Brain microvascular endothelial cell (primary cell): Measurements from ENCODE around the gene WASF2.
"Not testable (repeated sequence)": the region's sequence is repeated elsewhere in the genome, so short reads cannot be mapped to it uniquely, and the experiment has no call there.

Experiments used
- DNase-seq: peaks from one replicate; pipeline ENCODE4 v3.0.0-alpha.2; 2020
- H3K27ac ChIP-seq: fragments of 250-450 bp; sonication (Bioruptor Pico); 2 replicates; pipeline ENCODE4 v1.5.1; 2020; ENCODE audit warnings: mild to moderate bottlenecking, moderate library complexity
- H3K27me3 ChIP-seq: fragments of 250-450 bp; sonication (Bioruptor Pico); replicated peaks from 2 replicates; pipeline ENCODE4 v1.5.1; 2020; ENCODE audit warnings: mild to moderate bottlenecking
- H3K36me3 ChIP-seq: fragments of 250-450 bp; sonication (Bioruptor Pico); replicated peaks from 2 replicates; pipeline ENCODE4 v1.5.1; 2020; ENCODE audit warnings: mild to moderate bottlenecking
- H3K4me3 ChIP-seq: 2 replicates; pipeline ENCODE4 v1.5.1; 2011; ENCODE audit warnings: low read depth, mild to moderate bottlenecking, control low read depth, low read length, moderate library complexity
- CTCF ChIP-seq: IDR thresholded peaks from 2 replicates; pipeline ENCODE4 v1.5.1; 2011; ENCODE audit warnings: low read depth, mild to moderate bottlenecking, moderate library complexity, low read length, control low read depth, inconsistent platforms; ENCODE audit errors: missing control alignments
- in situ Hi-C: cut with HindIII; loops from 2 replicates; pipeline ENCODE4 v1.10.0; 2017; ENCODE audit warnings: low sequenced_read_pairs, low pct_ligation_motif_present

Gene WASF2

GRCh38 chr1:27483659-27484058 is 6.3 kb downstream of the WASF2 start:
- DNase-seq: no peak
- in situ Hi-C loops: no loop called here
- no peaks in the 10 kb centered on the region for H3K36me3 ChIP-seq
- no peak for TF ChIP-seq CTCF
- H3K4me3 ChIP-seq: no peak overlapping the region
- H3K27me3 ChIP-seq: no peaks in the 10 kb centered on the region
- H3K27ac ChIP-seq: no peak overlapping the region

- H3K27me3 ChIP-seq: no peaks in the 10 kb centered on the region
- H3K4me3 ChIP-seq: no peak overlapping the region
- DNase-seq: no peak
- TF ChIP-seq CTCF: no peak
- no peak overlapping the region for H3K27ac ChIP-seq
- in situ Hi-C loops: no loop called here
- H3K36me3 ChIP-seq: no peaks in the 10 kb centered on the region
Measured at GRCh38 chr1:27481994-27482620, 7.9 kb downstream of the WASF2 start.

- H3K4me3 ChIP-seq: no peak overlapping the region
- TF ChIP-seq CTCF: no peak
- H3K27ac ChIP-seq: no peak overlapping the region
- H3K36me3 ChIP-seq: no peaks in the 10 kb centered on the region
- no peaks in the 10 kb centered on the region for H3K27me3 ChIP-seq
- in situ Hi-C loops: no loop called here
- DNase-seq: no peak
Measured at GRCh38 chr1:27478098-27478497, 11.9 kb downstream of the WASF2 start.

DNA sequence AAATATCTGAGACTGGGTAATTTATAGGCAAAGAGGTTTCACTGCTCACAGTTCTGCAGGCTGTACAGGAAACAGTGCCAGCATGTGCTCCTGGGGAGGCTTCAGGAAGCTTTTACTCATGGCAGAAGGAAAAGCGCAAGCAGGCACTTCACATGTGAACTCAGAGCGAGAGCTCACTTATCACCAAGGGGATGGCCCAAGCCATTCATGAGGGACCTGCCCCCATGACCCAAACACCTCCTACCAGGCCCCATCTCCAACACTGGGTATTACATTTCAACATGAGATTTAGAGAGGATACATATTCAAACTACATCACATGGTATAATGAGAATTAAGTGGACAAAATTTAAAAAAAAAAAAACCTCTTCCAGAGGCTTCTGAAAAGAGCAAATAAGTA is 13.7 kb downstream of the WASF2 start:
- no peak for TF ChIP-seq CTCF
- in situ Hi-C loops: no loop called here
- no peak for DNase-seq
- H3K36me3 ChIP-seq: no peaks in the 10 kb centered on the region
- H3K27ac ChIP-seq: no peak overlapping the region
- H3K27me3 ChIP-seq: no peaks in the 10 kb centered on the region
- H3K4me3 ChIP-seq: no peak overlapping the region

- Histone ChIP-seq H3K36me3 (no peaks in the 10 kb centered on the region), H3K4me3 (no peak overlapping the region), H3K27ac (no peak overlapping the region), H3K27me3 (no peaks in the 10 kb centered on the region)
- in situ Hi-C loops: no loop called here
- no peak for DNase-seq
- no peak for TF ChIP-seq CTCF
Measured at GRCh38 chr1:27475720-27476119, 14.2 kb downstream of the WASF2 start.

- H3K27ac ChIP-seq: no peak overlapping the region
- DNase-seq: no peak
Measured at GRCh38 chr1:27473755-27474154, 16.2 kb downstream of the WASF2 start.

DNA sequence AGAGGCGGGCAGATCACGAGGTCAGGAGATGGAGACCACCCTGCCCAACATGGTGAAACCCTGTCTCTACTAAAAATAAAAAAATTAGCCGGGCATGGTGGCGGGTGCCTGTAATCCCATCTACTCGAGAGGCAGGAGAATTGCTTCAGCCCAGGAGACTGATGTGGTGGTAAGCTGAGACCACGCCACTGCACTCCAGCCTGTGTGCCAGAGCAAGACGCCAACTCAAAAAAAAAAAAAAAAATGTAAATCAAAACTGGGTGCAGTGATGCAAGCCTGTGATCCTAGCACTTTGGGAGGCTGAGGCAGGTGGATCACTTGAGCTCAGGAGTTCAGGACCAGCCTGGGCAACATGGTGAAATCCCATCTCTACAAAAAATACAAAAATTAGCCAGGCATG is 17.9 kb downstream of the WASF2 start:
- in situ Hi-C loops, H3K27me3 ChIP-seq, H3K36me3 ChIP-seq, H3K4me3 ChIP-seq, DNase-seq, H3K27ac ChIP-seq: not testable (repeated sequence)

More at GRCh38 chr1:27473755-27474154, 16.2 kb downstream of the WASF2 start:
- TF ChIP-seq CTCF: no peak
- Histone ChIP-seq H3K27me3 (no peaks in the 10 kb centered on the region), H3K36me3 (no peaks in the 10 kb centered on the region), H3K4me3 (no peak overlapping the region)
- in situ Hi-C loops: no loop called here
